Measurements from ENCODE around the gene DPP9. TPM values are rescaled to one million over a fixed set of nuclear protein-coding genes. Genes with fewer than 3 reads are reported as not detected.

DPP9 gene
- polyA plus RNA-seq, 2 of the 4 experiments (the other 2 are of a cell fraction): 10.1 to 53.5 TPM

- Histone ChIP-seq H3K4me1 (peaks cover 10% of the 10 kb centered on the region; the same call in 2 of the 3 replicates), H3K4me3 (no peak overlapping the region), H3K27ac (peak overlapping the region in 1 of 2 experiments; percentile 42; a peak in 1 of 6 replicates), H3K4me2 (peak overlapping the region; percentile 17; the same call in 1 of the 3 replicates), H3K9me3 (no peaks in the 10 kb centered on the region)
- POLR2A ChIA-PET: no interaction called here
- FAIRE-seq (no peak), ATAC-seq (peak; percentile 77 to 93), DNase-seq (ENCODE audit: low read depth in 1 of 2, low spot score in 1 of 2) (peak in 1 of 2 experiments; percentile 52)
- TF ChIP-seq, protein P1, sequence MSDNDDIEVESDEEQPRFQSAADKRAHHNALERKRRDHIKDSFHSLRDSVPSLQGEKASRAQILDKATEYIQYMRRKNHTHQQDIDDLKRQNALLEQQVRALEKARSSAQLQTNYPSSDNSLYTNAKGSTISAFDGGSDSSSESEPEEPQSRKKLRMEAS (IDR thresholded peaks at IDR 0.05): no peak
- TF ChIP-seq FOSL2 (IDR thresholded peaks at IDR 0.05): no peak; the same call in 1 of the 2 replicates
- peak; percentile 44; the same call in 1 of the 2 replicates for TF ChIP-seq FOSL2 (CRISPR knock-in tag; IDR thresholded peaks at IDR 0.05)
- no peak for TF ChIP-seq TP53 (CRISPR knock-in tag; IDR thresholded peaks at IDR 0.05)
- TF ChIP-seq HOXA7 (CRISPR knock-in tag; IDR thresholded peaks at IDR 0.05): no peak
- WGBS (ENCODE audit: missing lambda C conversion rate): 17% methylated on average over 8 of the region's 8 CpGs
- CTCF ChIA-PET: interaction anchor here (0.6 to 4.8 kb wide), 4 partner anchors 12 to 121 kb away, joined by 3 to 17 read pairs (median 4); partner anchors contain the start of gene FEM1A
Observed at GRCh38 chr19:4744451-4745174, 21.0 kb upstream of the DPP9 start.

DNA sequence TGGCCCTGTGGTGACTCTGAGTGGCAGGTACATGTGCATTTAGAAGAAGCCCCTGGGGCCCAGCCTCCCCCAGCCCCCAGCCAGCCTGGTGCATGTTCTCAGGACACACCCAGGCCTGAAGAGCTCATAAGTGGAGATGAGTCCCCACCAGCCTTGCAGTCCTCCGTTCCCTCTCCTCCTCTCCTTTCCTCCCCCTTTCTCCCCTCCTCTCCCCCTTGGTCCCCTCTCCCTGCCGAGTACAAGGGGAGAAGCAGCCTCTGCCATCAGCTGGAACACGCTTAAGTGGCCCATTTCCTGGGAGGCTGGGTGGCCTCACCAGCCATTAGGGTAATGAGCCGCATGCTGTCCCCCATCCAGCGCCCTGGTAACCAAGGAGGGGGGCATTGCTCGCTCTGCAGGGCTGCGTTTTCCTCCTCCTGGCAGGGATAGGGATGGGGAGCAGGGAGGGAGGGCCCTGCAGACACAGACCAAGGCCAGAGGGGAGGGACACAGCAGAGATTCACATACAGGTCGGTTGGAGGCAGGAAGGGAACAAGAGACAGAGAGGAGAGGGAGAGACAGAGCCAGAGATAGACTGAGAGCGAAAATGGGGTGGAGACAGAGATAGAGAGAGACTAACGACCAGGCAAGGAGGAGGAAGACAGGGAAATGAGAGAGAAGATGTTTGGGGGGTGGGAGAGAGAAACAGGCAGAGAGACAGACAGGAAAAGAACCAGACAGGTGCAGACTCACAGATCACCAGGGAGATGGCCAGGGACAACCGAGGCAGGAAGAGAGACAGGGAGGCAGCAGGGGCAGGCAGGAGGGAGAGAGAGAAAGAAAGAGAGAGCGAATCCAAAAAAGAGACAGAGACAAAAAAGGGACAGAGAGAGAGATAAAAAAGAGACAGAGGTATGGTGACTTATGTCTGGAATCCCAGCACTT is 19.3 kb upstream of the DPP9 start:
- FAIRE-seq: no peak
- TF ChIP-seq KDM5A (IDR thresholded peaks at IDR 0.05) (no peak), RNF2 (IDR thresholded peaks at IDR 0.05; ENCODE audit: borderline replicate concordance, low read depth) (no peak), POLR2A (IDR thresholded peaks at IDR 0.05; ENCODE audit: low read length) (no peak), FOXS1 (CRISPR knock-in tag; IDR thresholded peaks at IDR 0.05) (no peak), EP300 (IDR thresholded peaks at IDR 0.05) (no peak), HEYL (CRISPR knock-in tag; IDR thresholded peaks at IDR 0.05) (no peak), ZNF302 (CRISPR knock-in tag; IDR thresholded peaks at IDR 0.05) (no peak)
- TF ChIP-seq, protein P2, sequence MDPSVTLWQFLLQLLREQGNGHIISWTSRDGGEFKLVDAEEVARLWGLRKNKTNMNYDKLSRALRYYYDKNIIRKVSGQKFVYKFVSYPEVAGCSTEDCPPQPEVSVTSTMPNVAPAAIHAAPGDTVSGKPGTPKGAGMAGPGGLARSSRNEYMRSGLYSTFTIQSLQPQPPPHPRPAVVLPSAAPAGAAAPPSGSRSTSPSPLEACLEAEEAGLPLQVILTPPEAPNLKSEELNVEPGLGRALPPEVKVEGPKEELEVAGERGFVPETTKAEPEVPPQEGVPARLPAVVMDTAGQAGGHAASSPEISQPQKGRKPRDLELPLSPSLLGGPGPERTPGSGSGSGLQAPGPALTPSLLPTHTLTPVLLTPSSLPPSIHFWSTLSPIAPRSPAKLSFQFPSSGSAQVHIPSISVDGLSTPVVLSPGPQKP (IDR thresholded peaks at IDR 0.05; ENCODE audit: low read depth, low read length): no peak
- TF ChIP-seq, protein P3, sequence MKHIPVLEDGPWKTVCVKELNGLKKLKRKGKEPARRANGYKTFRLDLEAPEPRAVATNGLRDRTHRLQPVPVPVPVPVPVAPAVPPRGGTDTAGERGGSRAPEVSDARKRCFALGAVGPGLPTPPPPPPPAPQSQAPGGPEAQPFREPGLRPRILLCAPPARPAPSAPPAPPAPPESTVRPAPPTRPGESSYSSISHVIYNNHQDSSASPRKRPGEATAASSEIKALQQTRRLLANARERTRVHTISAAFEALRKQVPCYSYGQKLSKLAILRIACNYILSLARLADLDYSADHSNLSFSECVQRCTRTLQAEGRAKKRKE (CRISPR knock-in tag; IDR thresholded peaks at IDR 0.05; ENCODE audit: low read depth): no peak
- ChIA-PET CTCF (interaction anchor here (1.5 to 4.8 kb wide), 4 partner anchors 10 to 48 kb away, joined by 4 to 17 read pairs (median 8); partner anchors contain the start of gene FEM1A), POLR2A (no interaction called here)
- no peak overlapping the region for H3K4me3 ChIP-seq
- H3K4me1 ChIP-seq: peaks cover 10% of the 10 kb centered on the region; the same call in 2 of the 3 replicates
- WGBS (ENCODE audit: missing lambda C conversion rate): 53% methylated on average over 6 of the region's 12 CpGs
- no peak overlapping the region for H3K4me2 ChIP-seq
- no peaks in the 10 kb centered on the region for H3K9me3 ChIP-seq
- DNase-seq (ENCODE audit: low read depth in 1 of 2, low spot score in 1 of 2): no peak
- no peak overlapping the region; a peak in 1 of 6 replicates for H3K27ac ChIP-seq
- ATAC-seq: no peak; a peak in 1 of 6 replicates

DNA sequence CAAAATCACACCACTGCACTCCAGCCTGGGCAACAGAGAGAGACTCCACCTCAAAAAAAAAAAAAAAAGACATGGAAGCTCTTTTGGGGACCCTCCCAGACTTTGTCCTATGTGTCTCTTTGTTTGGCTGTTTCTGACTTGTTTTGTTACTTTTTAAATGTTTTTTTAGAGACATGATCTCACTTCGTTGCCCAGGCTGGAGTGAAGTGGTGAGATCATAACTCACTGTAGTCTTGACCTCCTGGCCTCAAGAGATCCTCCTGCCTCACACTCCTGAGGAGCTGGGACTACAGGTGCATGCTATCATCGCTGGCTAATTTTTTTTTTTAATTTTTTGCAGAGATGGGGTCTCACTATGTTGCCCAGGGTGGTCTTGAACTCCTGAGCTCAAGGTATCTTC is 16.4 kb upstream of the DPP9 start:
- H3K9me3 ChIP-seq: no peaks in the 10 kb centered on the region
- peaks cover 8% of the 10 kb centered on the region; the same call in 2 of the 3 replicates for H3K4me1 ChIP-seq
- CTCF ChIA-PET: interaction anchor here (0.6 to 2.8 kb wide), 3 partner anchors 10 to 292 kb away, joined by 3 to 9 read pairs (median 4); no protein-coding TSS in a partner anchor
- WGBS (ENCODE audit: missing lambda C conversion rate): 38% methylated on average over 2 of the region's 2 CpGs
- H3K4me2 ChIP-seq: no peak overlapping the region
- no peak overlapping the region for H3K4me3 ChIP-seq
- TF ChIP-seq RFX5 (IDR thresholded peaks at IDR 0.05) (no peak), FOXS1 (CRISPR knock-in tag; IDR thresholded peaks at IDR 0.05) (no peak), CHD2 (IDR thresholded peaks at IDR 0.05; ENCODE audit: low read length, partially characterized antibody) (no peak), PBX3 (IDR thresholded peaks at IDR 0.05) (no peak), USF2 (IDR thresholded peaks at IDR 0.05) (no peak), BHLHE40 (IDR thresholded peaks at IDR 0.05; ENCODE audit: low read depth, low read length) (no peak), CBX2 (IDR thresholded peaks at IDR 0.05; ENCODE audit: borderline replicate concordance, low read depth) (no peak), FOSL2 (IDR thresholded peaks at IDR 0.05) (no peak), FOSL2 (CRISPR knock-in tag; IDR thresholded peaks at IDR 0.05) (no peak), SREBF2 (IDR thresholded peaks at IDR 0.05) (no peak), CBX8 (IDR thresholded peaks at IDR 0.05) (no peak), MAFK (IDR thresholded peaks at IDR 0.05; ENCODE audit: partially characterized antibody) (no peak), HOXB5 (CRISPR knock-in tag; IDR thresholded peaks at IDR 0.05) (no peak), POLR2A (IDR thresholded peaks at IDR 0.05; ENCODE audit: low read length) (no peak)
- TF ChIP-seq, protein P3 (CRISPR knock-in tag; IDR thresholded peaks at IDR 0.05; ENCODE audit: low read depth): no peak
- DNase-seq (ENCODE audit: low read depth in 1 of 2, low spot score in 1 of 2): no peak
- POLR2A ChIA-PET: no interaction called here
- FAIRE-seq: no peak
- ATAC-seq: no peak
- no peak overlapping the region for H3K27ac ChIP-seq

Data from A549 (cell line).